Neural cell (in vitro differentiated cells): ENCODE results near the gene CAPN12. TPM values are rescaled to one million over a fixed set of nuclear protein-coding genes. Genes with fewer than 3 reads are reported as not detected.
"Not testable (repeated sequence)": the region's sequence is repeated elsewhere in the genome, so short reads cannot be mapped to it uniquely, and the experiment has no call there.

Experiments
- H2AFZ ChIP-seq: fragments of 200-600, 300-800 bp; sonication (generic), shearing (Covaris generic); 2 replicates; pipeline ENCODE4 v1.6.0; 2014; ENCODE audit warnings: low read depth, mild to moderate bottlenecking, antibody characterized with exemption, low read length, moderate library complexity
- H3F3A ChIP-seq: fragments of 200-600 bp; shearing (Covaris generic); 2 replicates; pipeline ENCODE4 v1.6.1; 2016; ENCODE audit warnings: mild to moderate bottlenecking, moderate library complexity, mixed read lengths, antibody characterized with exemption, low read length; ENCODE audit not compliant: insufficient read depth, poor library complexity, severe bottlenecking
- H3K27ac ChIP-seq: fragments of 200-600, 300-800 bp; sonication (generic), shearing (Covaris generic); 2 replicates; pipeline ENCODE4 v1.5.1; 2014; ENCODE audit warnings: mild to moderate bottlenecking, low read length, moderate library complexity
- H3K27me3 ChIP-seq: fragments of 300-800, 200-600 bp; sonication (generic), shearing (Covaris generic); 2 replicates; pipeline ENCODE4 v1.6.0; 2014; ENCODE audit warnings: mild to moderate bottlenecking, low read depth, low read length, moderate library complexity; ENCODE audit not compliant: insufficient read depth
- H3K36me3 ChIP-seq: fragments of 300-800, 200-600 bp; sonication (generic), shearing (Covaris generic); 2 replicates; pipeline ENCODE4 v1.5.1; 2014; ENCODE audit warnings: mild to moderate bottlenecking, antibody characterized with exemption, low read length, moderate library complexity; ENCODE audit not compliant: insufficient read depth
- H3K4me2 ChIP-seq: fragments of 300-800, 200-600 bp; sonication (generic), shearing (Covaris generic); 2 replicates; pipeline ENCODE4 v1.6.0; 2014; ENCODE audit warnings: mild to moderate bottlenecking, low read length
- H3K4me3 ChIP-seq: fragments of 300-800, 200-600 bp; sonication (generic), shearing (Covaris generic); 2 replicates; pipeline ENCODE4 v1.5.1; 2014; ENCODE audit warnings: mild to moderate bottlenecking, low read length, moderate library complexity
- H3K79me2 ChIP-seq: fragments of 200-600 bp; shearing (Covaris generic); replicated peaks from 2 replicates; pipeline ENCODE4 v1.6.0; 2014; ENCODE audit warnings: mild to moderate bottlenecking, low read length, moderate library complexity; ENCODE audit not compliant: insufficient read depth
- H3K9ac ChIP-seq: fragments of 300-800, 200-600 bp; sonication (generic), shearing (Covaris generic); 2 replicates; pipeline ENCODE4 v1.6.1; 2016; ENCODE audit warnings: mild to moderate bottlenecking, low read length, mixed read lengths
- H3K9me2 ChIP-seq: fragments of 200-600 bp; shearing (Covaris generic); 2 replicates; pipeline ENCODE4 v1.6.1; 2016; ENCODE audit warnings: mild to moderate bottlenecking, low read length, mixed read lengths; ENCODE audit not compliant: insufficient read depth
- H3K9me3 ChIP-seq: fragments of 200-600, 300-800 bp; sonication (generic), shearing (Covaris generic); 2 replicates; pipeline ENCODE4 v1.6.1; 2016; ENCODE audit warnings: mild to moderate bottlenecking, mixed run types, low read length, moderate library complexity, mixed read lengths
- H4K20me1 ChIP-seq: fragments of 200-600 bp; shearing (Covaris generic); 2 replicates; pipeline ENCODE4 v1.6.1; 2016; ENCODE audit warnings: mild to moderate bottlenecking, mixed run types; ENCODE audit not compliant: insufficient read depth
- EP300 ChIP-seq: fragments of 450-650 bp; conservative IDR thresholded peaks from 2 replicates; pipeline ENCODE4 v1.6.1; 2014; ENCODE audit warnings: antibody characterized with exemption, mild to moderate bottlenecking, moderate library complexity; ENCODE audit not compliant: poor library complexity, severe bottlenecking
- EZH2 ChIP-seq: fragments of 200-600, 300-800 bp; shearing (Covaris generic), sonication (generic); IDR thresholded peaks from 2 replicates; pipeline ENCODE4 v1.6.1; 2014; ENCODE audit warnings: antibody characterized with exemption, low read length, borderline replicate concordance, mild to moderate bottlenecking; ENCODE audit not compliant: insufficient read depth, poor library complexity, severe bottlenecking
- MXI1 ChIP-seq: fragments of 450-650 bp; conservative IDR thresholded peaks from 2 replicates; pipeline ENCODE4 v1.6.1; 2014; ENCODE audit warnings: antibody characterized with exemption, mild to moderate bottlenecking; ENCODE audit not compliant: poor library complexity, severe bottlenecking
- POLR2AphosphoS5 ChIP-seq: IDR thresholded peaks from 2 replicates; pipeline ENCODE4 v1.6.1; 2012
- RAD21 ChIP-seq: fragments of 450-650 bp; conservative IDR thresholded peaks from 2 replicates; pipeline ENCODE4 v1.6.1; 2014; ENCODE audit warnings: antibody characterized with exemption, mild to moderate bottlenecking, moderate library complexity
- REST ChIP-seq: IDR thresholded peaks from 2 replicates; pipeline ENCODE4 v1.6.1; 2012; ENCODE audit warnings: borderline replicate concordance
- SMC3 ChIP-seq: fragments of 450-650 bp; conservative IDR thresholded peaks from 2 replicates; pipeline ENCODE4 v1.6.1; 2014; ENCODE audit warnings: antibody characterized with exemption, mild to moderate bottlenecking, moderate library complexity; ENCODE audit not compliant: poor library complexity
- TAF1 ChIP-seq: IDR thresholded peaks from 2 replicates; pipeline ENCODE4 v1.6.1; 2012; ENCODE audit warnings: low read depth
- polyA plus RNA-seq: library from polyadenylated mRNA; depleted of rRNA; stranded (reverse); fragments of >200 nt; gene quantifications from 2 replicates; pipeline ENCODE4 v1.2.3, GENCODE V29; 2014
- TF ChIP-seq, protein P1 (sequence below): fragments of 450-650 bp; IDR thresholded peaks from 2 replicates; pipeline ENCODE4 v1.5.1; 2014; ENCODE audit warnings: antibody characterized with exemption, mild to moderate bottlenecking, moderate library complexity; ENCODE audit not compliant: poor library complexity, severe bottlenecking

Gene CAPN12
- polyA plus RNA-seq, 1 donor from 2014 or later = not detected

- no peaks in the 10 kb centered on the region for H3F3A ChIP-seq
- no peaks in the 10 kb centered on the region for H3K9me2 ChIP-seq
- H3K9ac ChIP-seq = no peak overlapping the region
- H2AFZ ChIP-seq = no peak overlapping the region
- no peak overlapping the region for H3K27ac ChIP-seq
- H3K36me3 ChIP-seq = no peaks in the 10 kb centered on the region
- no peak overlapping the region for H3K4me2 ChIP-seq
- no peaks in the 10 kb centered on the region for H3K27me3 ChIP-seq
- TF ChIP-seq SMC3 (no peak), REST (no peak), POLR2AphosphoS5 (no peak), RAD21 (no peak)
- H3K4me3 ChIP-seq = no peak overlapping the region
- H3K79me2 ChIP-seq = no peaks in the 10 kb centered on the region
- no peaks in the 10 kb centered on the region for H3K9me3 ChIP-seq
- no peaks in the 10 kb centered on the region for H4K20me1 ChIP-seq
Measured at GRCh38 chr19:38786572-38787265, 42.4 kb upstream of the CAPN12 start.

DNA sequence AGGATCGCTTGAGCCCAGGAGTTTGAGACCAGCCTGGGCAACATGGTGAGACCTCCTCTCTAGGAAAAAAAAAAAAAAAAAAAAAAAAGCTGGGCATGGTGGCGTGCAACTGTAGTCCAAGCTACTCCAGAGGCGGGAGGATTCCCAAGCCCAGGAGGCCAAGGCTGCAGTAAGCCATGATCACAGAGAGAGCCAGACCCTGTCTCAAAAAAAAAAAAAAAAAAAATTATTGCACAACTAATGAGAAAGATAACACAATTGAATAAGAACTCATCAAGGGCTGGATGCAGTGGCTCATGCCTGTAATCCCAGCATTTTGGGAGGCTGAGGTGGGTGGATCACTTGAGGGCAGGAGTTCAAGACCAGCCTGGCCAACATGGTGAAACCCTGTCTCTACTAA lies 41.8 kb upstream of the CAPN12 start:
- not testable (repeated sequence) for H4K20me1 ChIP-seq, H3K9ac ChIP-seq, H3F3A ChIP-seq, H3K9me2 ChIP-seq, H3K79me2 ChIP-seq, H3K27ac ChIP-seq, H3K9me3 ChIP-seq, H2AFZ ChIP-seq, H3K36me3 ChIP-seq, H3K4me3 ChIP-seq, H3K27me3 ChIP-seq, H3K4me2 ChIP-seq

- no peak overlapping the region for H3K27ac ChIP-seq
- no peak overlapping the region for H3K4me3 ChIP-seq
- H4K20me1 ChIP-seq = no peaks in the 10 kb centered on the region
- H3K79me2 ChIP-seq = no peaks in the 10 kb centered on the region
- no peak overlapping the region for H3K4me2 ChIP-seq
- H3K9me2 ChIP-seq = no peaks in the 10 kb centered on the region
- no peaks in the 10 kb centered on the region for H3K36me3 ChIP-seq
- no peak overlapping the region for H3K9ac ChIP-seq
- no peak overlapping the region for H2AFZ ChIP-seq
- no peaks in the 10 kb centered on the region for H3K27me3 ChIP-seq
- TF ChIP-seq POLR2AphosphoS5 (no peak), TAF1 (no peak)
- no peaks in the 10 kb centered on the region for H3F3A ChIP-seq
- H3K9me3 ChIP-seq = no peaks in the 10 kb centered on the region
Measured at GRCh38 chr19:38785187-38785699, 41.0 kb upstream of the CAPN12 start.

DNA sequence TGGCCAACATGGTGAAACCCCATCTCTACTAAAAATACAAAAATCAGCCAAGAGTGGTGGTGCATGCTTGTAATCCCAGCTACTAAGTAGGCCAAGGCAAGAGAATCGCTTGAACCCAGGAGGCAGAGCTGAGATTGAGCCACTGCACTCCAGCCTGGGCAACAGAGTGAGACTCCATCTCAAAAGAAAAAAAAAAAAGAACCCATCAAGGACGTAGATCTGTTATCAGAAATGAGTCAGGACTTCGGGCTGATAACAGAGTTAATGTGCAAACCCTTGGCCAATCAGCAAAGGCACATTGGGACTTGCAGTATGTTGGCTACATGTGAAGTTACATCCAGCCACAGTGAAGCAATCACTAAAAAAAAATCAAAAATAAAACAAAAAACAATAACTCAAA lies 40.0 kb upstream of the CAPN12 start:
- H3K79me2 ChIP-seq = no peaks in the 10 kb centered on the region
- H4K20me1 ChIP-seq = no peaks in the 10 kb centered on the region
- no peaks in the 10 kb centered on the region for H3F3A ChIP-seq
- H2AFZ ChIP-seq = no peak overlapping the region
- H3K27me3 ChIP-seq = no peaks in the 10 kb centered on the region
- H3K9me3 ChIP-seq = no peaks in the 10 kb centered on the region
- H3K4me3 ChIP-seq = no peak overlapping the region
- no peak overlapping the region for H3K27ac ChIP-seq
- H3K36me3 ChIP-seq = no peaks in the 10 kb centered on the region
- H3K9ac ChIP-seq = no peak overlapping the region
- no peaks in the 10 kb centered on the region for H3K9me2 ChIP-seq
- H3K4me2 ChIP-seq = no peak overlapping the region
- TF ChIP-seq MXI1 (no peak), EP300 (no peak), RAD21 (no peak), POLR2AphosphoS5 (no peak), EZH2 (no peak), TAF1 (no peak), REST (no peak)
- TF ChIP-seq, protein P1, sequence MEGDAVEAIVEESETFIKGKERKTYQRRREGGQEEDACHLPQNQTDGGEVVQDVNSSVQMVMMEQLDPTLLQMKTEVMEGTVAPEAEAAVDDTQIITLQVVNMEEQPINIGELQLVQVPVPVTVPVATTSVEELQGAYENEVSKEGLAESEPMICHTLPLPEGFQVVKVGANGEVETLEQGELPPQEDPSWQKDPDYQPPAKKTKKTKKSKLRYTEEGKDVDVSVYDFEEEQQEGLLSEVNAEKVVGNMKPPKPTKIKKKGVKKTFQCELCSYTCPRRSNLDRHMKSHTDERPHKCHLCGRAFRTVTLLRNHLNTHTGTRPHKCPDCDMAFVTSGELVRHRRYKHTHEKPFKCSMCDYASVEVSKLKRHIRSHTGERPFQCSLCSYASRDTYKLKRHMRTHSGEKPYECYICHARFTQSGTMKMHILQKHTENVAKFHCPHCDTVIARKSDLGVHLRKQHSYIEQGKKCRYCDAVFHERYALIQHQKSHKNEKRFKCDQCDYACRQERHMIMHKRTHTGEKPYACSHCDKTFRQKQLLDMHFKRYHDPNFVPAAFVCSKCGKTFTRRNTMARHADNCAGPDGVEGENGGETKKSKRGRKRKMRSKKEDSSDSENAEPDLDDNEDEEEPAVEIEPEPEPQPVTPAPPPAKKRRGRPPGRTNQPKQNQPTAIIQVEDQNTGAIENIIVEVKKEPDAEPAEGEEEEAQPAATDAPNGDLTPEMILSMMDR = no peak
